ENCODE measurements around the gene CTCFL. TPM values are rescaled to one million over a fixed set of nuclear protein-coding genes. Genes with fewer than 3 reads are reported as not detected.

The CTCFL gene
- total and polyA plus RNA-seq, 2 experiments from 2014 or later = not detected

- in situ Hi-C loops (cut with MboI) = loop anchor here (25.0 kb wide), 1 partner anchor 398 kb away; no protein-coding TSS in a partner anchor
- Histone ChIP-seq H3K9ac (no peak overlapping the region), H3K27ac (no peak overlapping the region), H3K4me1 (ENCODE audit: insufficient read depth) (no peaks in the 10 kb centered on the region), H4K20me1 (ENCODE audit: insufficient read depth) (no peaks in the 10 kb centered on the region), H3K9me3 (ENCODE audit: low read depth) (no peaks in the 10 kb centered on the region), H3K4me2 (ENCODE audit: unreplicated experiment) (no peak overlapping the region), H2AFZ (no peak overlapping the region), H3K4me3 (no peak overlapping the region), H3F3A (ENCODE audit: insufficient read depth) (no peaks in the 10 kb centered on the region), H3K79me2 (ENCODE audit: insufficient read depth) (no peaks in the 10 kb centered on the region), H3K27me3 (replicated peaks; ENCODE audit: insufficient read depth) (peaks cover 15% of the 10 kb centered on the region; the same call in 1 of the 2 replicates), H3K36me3 (ENCODE audit: low read depth) (no peaks in the 10 kb centered on the region), H3K9me2 (ENCODE audit: insufficient read depth) (no peaks in the 10 kb centered on the region)
- DNase-seq = no peak
- no peak for TF ChIP-seq EZH2 (IDR thresholded peaks at IDR 0.05; ENCODE audit: insufficient read depth, poor library complexity, severe bottlenecking)
- TF ChIP-seq EZH2phosphoT487 (IDR thresholded peaks at IDR 0.05; ENCODE audit: insufficient read depth, low read depth) = no peak
- 49 to 83% methylated on average over 1 of the region's 1 CpG for WGBS, 2 experiments (ENCODE audit: low coverage in 1 of 2, low lambda C conversion rate in 2 of 2, missing lambda C conversion rate in 2 of 2)
Measured at GRCh38 chr20:57485770-57486169, 39.2 kb downstream of the CTCFL start.

GRCh38 chr20:57484772-57485171, 40.2 kb downstream of the CTCFL start:
- no peaks in the 10 kb centered on the region for H3F3A ChIP-seq (ENCODE audit: insufficient read depth)
- no peak overlapping the region for H3K27ac ChIP-seq
- H2AFZ ChIP-seq = no peak overlapping the region
- 71 to 77% methylated on average over 7 to 8 of the region's 8 CpGs for WGBS, 2 experiments (ENCODE audit: low coverage in 1 of 2, low lambda C conversion rate in 2 of 2, missing lambda C conversion rate in 2 of 2)
- in situ Hi-C loops (cut with MboI) = loop anchor here (25.0 kb wide), 1 partner anchor 397 kb away; no protein-coding TSS in a partner anchor
- H4K20me1 ChIP-seq (ENCODE audit: insufficient read depth) = no peaks in the 10 kb centered on the region
- H3K4me3 ChIP-seq = no peak overlapping the region
- peaks cover 15% of the 10 kb centered on the region; the same call in 1 of the 2 replicates for H3K27me3 ChIP-seq (replicated peaks; ENCODE audit: insufficient read depth)
- no peaks in the 10 kb centered on the region for H3K36me3 ChIP-seq (ENCODE audit: low read depth)
- H3K4me1 ChIP-seq (ENCODE audit: insufficient read depth) = no peaks in the 10 kb centered on the region
- no peaks in the 10 kb centered on the region for H3K9me2 ChIP-seq (ENCODE audit: insufficient read depth)
- H3K9me3 ChIP-seq (ENCODE audit: low read depth) = no peaks in the 10 kb centered on the region
- no peak overlapping the region for H3K9ac ChIP-seq
- DNase-seq = no peak
- TF ChIP-seq EZH2 (IDR thresholded peaks at IDR 0.05; ENCODE audit: insufficient read depth, poor library complexity, severe bottlenecking) (no peak), EZH2phosphoT487 (IDR thresholded peaks at IDR 0.05; ENCODE audit: insufficient read depth, low read depth) (no peak)
- no peak overlapping the region for H3K4me2 ChIP-seq (ENCODE audit: unreplicated experiment)
- H3K79me2 ChIP-seq (ENCODE audit: insufficient read depth) = no peaks in the 10 kb centered on the region

- no peaks in the 10 kb centered on the region for H3F3A ChIP-seq (ENCODE audit: insufficient read depth)
- WGBS, 2 experiments (ENCODE audit: low coverage in 1 of 2, low lambda C conversion rate in 2 of 2, missing lambda C conversion rate in 2 of 2) = 80 to 84% methylated on average over 19 of the region's 19 CpGs
- in situ Hi-C loops (cut with MboI) = loop anchor here (25.0 kb wide), 1 partner anchor 396 kb away; no protein-coding TSS in a partner anchor
Measured at GRCh38 chr20:57483287-57484050, 41.5 kb downstream of the CTCFL start.

GRCh38 chr20:57482796-57483195, 42.1 kb downstream of the CTCFL start:
- Histone ChIP-seq H3K27ac (no peak overlapping the region), H3K9ac (no peak overlapping the region), H3K4me3 (no peak overlapping the region), H3F3A (ENCODE audit: insufficient read depth) (no peaks in the 10 kb centered on the region), H2AFZ (no peak overlapping the region), H3K9me2 (ENCODE audit: insufficient read depth) (no peaks in the 10 kb centered on the region), H3K27me3 (replicated peaks; ENCODE audit: insufficient read depth) (peaks cover 26% of the 10 kb centered on the region; the same call in 1 of the 2 replicates), H3K79me2 (ENCODE audit: insufficient read depth) (no peaks in the 10 kb centered on the region), H3K4me1 (ENCODE audit: insufficient read depth) (no peaks in the 10 kb centered on the region), H4K20me1 (ENCODE audit: insufficient read depth) (no peaks in the 10 kb centered on the region), H3K4me2 (ENCODE audit: unreplicated experiment) (no peak overlapping the region), H3K36me3 (ENCODE audit: low read depth) (no peaks in the 10 kb centered on the region), H3K9me3 (ENCODE audit: low read depth) (no peaks in the 10 kb centered on the region)
- TF ChIP-seq EZH2phosphoT487 (IDR thresholded peaks at IDR 0.05; ENCODE audit: insufficient read depth, low read depth) (no peak), EZH2 (IDR thresholded peaks at IDR 0.05; ENCODE audit: insufficient read depth, poor library complexity, severe bottlenecking) (no peak)
- 61 to 70% methylated on average over 6 of the region's 6 CpGs for WGBS, 2 experiments (ENCODE audit: low coverage in 1 of 2, low lambda C conversion rate in 2 of 2, missing lambda C conversion rate in 2 of 2)
- in situ Hi-C loops (cut with MboI) = loop anchor here (25.0 kb wide), 1 partner anchor 395 kb away; no protein-coding TSS in a partner anchor
- no peak for DNase-seq

More at GRCh38 chr20:57483287-57484050, 41.5 kb downstream of the CTCFL start:
- Histone ChIP-seq H3K27me3 (replicated peaks; ENCODE audit: insufficient read depth) (peaks cover 25% of the 10 kb centered on the region; the same call in 1 of the 2 replicates), H3K9me3 (ENCODE audit: low read depth) (no peaks in the 10 kb centered on the region), H3K9me2 (ENCODE audit: insufficient read depth) (no peaks in the 10 kb centered on the region), H3K9ac (no peak overlapping the region), H3K36me3 (ENCODE audit: low read depth) (no peaks in the 10 kb centered on the region), H4K20me1 (ENCODE audit: insufficient read depth) (no peaks in the 10 kb centered on the region), H3K4me2 (ENCODE audit: unreplicated experiment) (no peak overlapping the region), H3K4me3 (no peak overlapping the region), H3K79me2 (ENCODE audit: insufficient read depth) (no peaks in the 10 kb centered on the region), H3K27ac (no peak overlapping the region), H3K4me1 (ENCODE audit: insufficient read depth) (no peaks in the 10 kb centered on the region), H2AFZ (no peak overlapping the region)
- DNase-seq = no peak
- TF ChIP-seq EZH2 (IDR thresholded peaks at IDR 0.05; ENCODE audit: insufficient read depth, poor library complexity, severe bottlenecking) = no peak
- TF ChIP-seq EZH2phosphoT487 (IDR thresholded peaks at IDR 0.05; ENCODE audit: insufficient read depth, low read depth) = no peak

Measured in GM23248 (cell line).